PC-3 (cell line): ENCODE measurements around the gene C14orf132. TPM values are rescaled to one million over a fixed set of nuclear protein-coding genes. Genes with fewer than 3 reads are reported as not detected.

Experiments
- ATAC-seq: fragments of 200-7000 bp; cut with Tn5 transposase; 2 replicates; pipeline ENCODE4 v1.9.1; 2020; ENCODE audit warnings: mild to moderate bottlenecking, moderate library complexity
- BruUV-seq: library from RNA; stranded (reverse); fragments of 400-500 nt; replicated peaks from 2 replicates; lab custom pipeline; 2021; lab: Mats Ljungman, UMichigan
- CTCF ChIA-PET: fragments of 300-600 bp; sonication (Branson Sonifier 250); formaldehyde crosslinking; loops from one replicate; lab custom pipeline; 2022; ENCODE audit warnings: antibody characterized with exemption; lab: Charles Lee
- POLR2A ChIA-PET: fragments of 300-600 bp; sonication (Branson Sonifier 250); formaldehyde crosslinking; loops from one replicate; lab custom pipeline; 2022; ENCODE audit warnings: antibody characterized with exemption; ENCODE audit not compliant: unreplicated experiment; lab: Charles Lee
- DNase-seq: peaks from one replicate; pipeline ENCODE4 v3.0.0-alpha.2; 2015
- H2AFZ ChIP-seq: fragments of 300-600 bp; sonication (generic); 2 replicates; pipeline ENCODE4 v1.6.0; 2016; ENCODE audit warnings: antibody characterized with exemption, low read length
- H3F3A ChIP-seq: fragments of 300-600 bp; sonication (generic); one replicate; pipeline ENCODE4 v1.6.0; 2017; ENCODE audit warnings: antibody characterized with exemption, low read length, control low read depth, mild to moderate bottlenecking; ENCODE audit not compliant: unreplicated experiment
- H3K27ac ChIP-seq: fragments of 300-600 bp; sonication (generic); 2 replicates; pipeline ENCODE4 v1.5.1; 2016; ENCODE audit warnings: mild to moderate bottlenecking, low read length
- H3K27me3 ChIP-seq: fragments of 300-600 bp; sonication (generic); 2 replicates; pipeline ENCODE4 v1.6.1; 2016; ENCODE audit warnings: low read length, mixed read lengths
- H3K36me3 ChIP-seq: fragments of 300-600 bp; sonication (generic); 2 replicates; pipeline ENCODE4 v1.6.1; 2016; ENCODE audit warnings: low read depth, mixed run types, low read length, mixed read lengths
- H3K4me1 ChIP-seq: fragments of 300-600 bp; sonication (generic); 2 replicates; pipeline ENCODE4 v1.5.1; 2016; ENCODE audit warnings: low read length; ENCODE audit not compliant: insufficient read depth
- H3K4me2 ChIP-seq: fragments of 300-600 bp; sonication (generic); 2 replicates; pipeline ENCODE4 v1.6.0; 2016; ENCODE audit warnings: low read length
- H3K4me3 ChIP-seq: fragments of 300-600 bp; sonication (generic); 2 replicates; pipeline ENCODE4 v1.5.1; 2016; ENCODE audit warnings: mild to moderate bottlenecking, low read length, mixed read lengths
- H3K79me2 ChIP-seq: fragments of 300-600 bp; sonication (generic); 2 replicates; pipeline ENCODE4 v1.6.1; 2017; ENCODE audit warnings: low read length, mixed read lengths
- H3K9ac ChIP-seq: fragments of 300-600 bp; sonication (generic); 2 replicates; pipeline ENCODE4 v1.6.0; 2016; ENCODE audit warnings: mild to moderate bottlenecking, low read length
- H3K9me2 ChIP-seq: fragments of 300-600 bp; sonication (generic); replicated peaks from 2 replicates; pipeline ENCODE4 v1.6.1; 2016; ENCODE audit warnings: mixed run types, low read length, mixed read lengths
- H3K9me3 ChIP-seq: fragments of 300-600 bp; sonication (generic); 2 replicates; pipeline ENCODE4 v1.6.1; 2016; ENCODE audit warnings: low read length, mixed read lengths
- H4K20me1 ChIP-seq: fragments of 300-600 bp; sonication (generic); 2 replicates; pipeline ENCODE4 v1.6.1; 2016; ENCODE audit warnings: low read length, mixed read lengths
- EZH2 ChIP-seq: fragments of 300-600 bp; sonication (generic); IDR thresholded peaks from one replicate; pipeline ENCODE4 v1.6.1; 2017; ENCODE audit warnings: antibody characterized with exemption, mild to moderate bottlenecking, low read length; ENCODE audit not compliant: unreplicated experiment
- EZH2phosphoT487 ChIP-seq: fragments of 300-600 bp; sonication (generic); IDR thresholded peaks from 2 replicates; pipeline ENCODE4 v1.6.1; 2018; ENCODE audit warnings: mild to moderate bottlenecking, antibody characterized with exemption, low read length, borderline replicate concordance
- intact Hi-C: fragments of 100-400 bp; cut with micrococcal nuclease; formaldehyde crosslinking; loops from 2 replicates; pipeline ENCODE4 v1.9.0; 2023
- total RNA-seq: library from RNA; depleted of rRNA; stranded (reverse); fragments of >200 nt; gene quantifications from 2 replicates; pipeline ENCODE4 v1.2.3, GENCODE V29; 2014
- TF ChIP-seq, protein P1 (sequence below): fragments of 300-600 bp; sonication (generic); conservative IDR thresholded peaks from 2 replicates; pipeline ENCODE4 v1.5.1; 2017; ENCODE audit warnings: antibody characterized with exemption, low read depth, mild to moderate bottlenecking, low read length

C14orf132 gene
- total RNA-seq, 1 experiment from 2014 or later: not detected

DNA sequence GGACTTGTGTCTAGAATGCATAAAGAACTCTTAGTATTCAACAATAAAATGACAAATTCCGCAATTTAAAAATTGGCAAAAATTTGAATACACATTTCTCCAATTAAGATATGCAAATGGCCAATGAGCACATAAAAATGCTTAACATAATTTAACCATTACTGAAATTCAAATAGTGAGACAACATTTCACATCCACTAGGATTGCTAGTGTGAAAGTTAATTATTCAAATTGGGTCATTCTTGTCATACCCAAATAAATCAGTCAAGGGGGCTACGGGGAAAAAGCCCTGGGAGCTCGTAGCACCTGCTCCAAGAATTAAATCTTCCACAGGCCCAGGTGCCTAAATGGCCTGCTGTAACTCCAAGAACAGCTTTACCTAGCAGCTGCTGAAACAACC lies 25.0 kb upstream of the C14orf132 start:
- H3K4me2 ChIP-seq: no peak overlapping the region
- BruUV-seq: no TSS peak
- no peak for ATAC-seq

DNA sequence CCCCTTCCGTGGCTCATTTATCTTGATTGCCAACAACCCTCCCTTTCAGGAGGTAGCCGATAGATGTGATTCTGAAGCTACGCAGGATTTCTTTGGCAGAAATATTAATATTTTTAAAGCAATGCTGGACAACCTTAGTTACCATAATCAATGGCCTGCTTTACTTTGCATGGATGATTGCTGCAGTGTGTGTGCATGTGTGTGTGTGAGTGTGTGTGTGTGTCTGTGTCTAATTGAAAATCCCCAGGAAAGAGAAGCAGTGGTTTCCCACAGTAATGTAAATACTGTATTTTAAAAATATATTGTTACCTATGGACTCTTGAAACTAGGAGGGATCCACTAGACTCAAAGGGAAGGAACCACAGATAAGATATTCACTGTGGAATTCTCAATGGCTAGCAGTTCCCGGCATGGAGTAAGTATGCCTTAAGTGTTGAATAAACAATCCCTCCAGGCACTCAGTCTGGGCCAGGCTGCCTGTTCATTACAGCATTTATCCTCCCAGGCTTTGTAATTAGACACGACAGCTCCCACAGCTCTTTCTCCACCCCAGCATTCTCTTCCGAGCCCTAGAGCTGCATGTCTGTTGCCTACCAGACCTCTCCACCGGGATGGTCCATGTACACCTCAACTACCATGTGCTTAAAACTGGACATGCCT lies 22.5 kb upstream of the C14orf132 start:
- CTCF ChIA-PET: no interaction called here

More for the DNA sequence above, 25.0 kb upstream of the C14orf132 start:
- Histone ChIP-seq H3K4me1 (no peaks in the 10 kb centered on the region), H3K9me3 (no peaks in the 10 kb centered on the region), H3K27ac (no peak overlapping the region), H4K20me1 (no peaks in the 10 kb centered on the region), H3K9me2 (no peaks in the 10 kb centered on the region), H3K79me2 (no peaks in the 10 kb centered on the region), H3F3A (no peaks in the 10 kb centered on the region), H3K4me3 (no peak overlapping the region), H3K27me3 (peaks cover 24% of the 10 kb centered on the region), H3K36me3 (no peaks in the 10 kb centered on the region), H3K9ac (no peak overlapping the region), H2AFZ (no peak overlapping the region)
- ChIA-PET POLR2A (no interaction called here), CTCF (no interaction called here)
- TF ChIP-seq EZH2 (no peak), EZH2phosphoT487 (no peak)
- TF ChIP-seq, protein P1, sequence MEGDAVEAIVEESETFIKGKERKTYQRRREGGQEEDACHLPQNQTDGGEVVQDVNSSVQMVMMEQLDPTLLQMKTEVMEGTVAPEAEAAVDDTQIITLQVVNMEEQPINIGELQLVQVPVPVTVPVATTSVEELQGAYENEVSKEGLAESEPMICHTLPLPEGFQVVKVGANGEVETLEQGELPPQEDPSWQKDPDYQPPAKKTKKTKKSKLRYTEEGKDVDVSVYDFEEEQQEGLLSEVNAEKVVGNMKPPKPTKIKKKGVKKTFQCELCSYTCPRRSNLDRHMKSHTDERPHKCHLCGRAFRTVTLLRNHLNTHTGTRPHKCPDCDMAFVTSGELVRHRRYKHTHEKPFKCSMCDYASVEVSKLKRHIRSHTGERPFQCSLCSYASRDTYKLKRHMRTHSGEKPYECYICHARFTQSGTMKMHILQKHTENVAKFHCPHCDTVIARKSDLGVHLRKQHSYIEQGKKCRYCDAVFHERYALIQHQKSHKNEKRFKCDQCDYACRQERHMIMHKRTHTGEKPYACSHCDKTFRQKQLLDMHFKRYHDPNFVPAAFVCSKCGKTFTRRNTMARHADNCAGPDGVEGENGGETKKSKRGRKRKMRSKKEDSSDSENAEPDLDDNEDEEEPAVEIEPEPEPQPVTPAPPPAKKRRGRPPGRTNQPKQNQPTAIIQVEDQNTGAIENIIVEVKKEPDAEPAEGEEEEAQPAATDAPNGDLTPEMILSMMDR: no peak
- intact Hi-C loops: no loop called here
- DNase-seq: no peak

DNA sequence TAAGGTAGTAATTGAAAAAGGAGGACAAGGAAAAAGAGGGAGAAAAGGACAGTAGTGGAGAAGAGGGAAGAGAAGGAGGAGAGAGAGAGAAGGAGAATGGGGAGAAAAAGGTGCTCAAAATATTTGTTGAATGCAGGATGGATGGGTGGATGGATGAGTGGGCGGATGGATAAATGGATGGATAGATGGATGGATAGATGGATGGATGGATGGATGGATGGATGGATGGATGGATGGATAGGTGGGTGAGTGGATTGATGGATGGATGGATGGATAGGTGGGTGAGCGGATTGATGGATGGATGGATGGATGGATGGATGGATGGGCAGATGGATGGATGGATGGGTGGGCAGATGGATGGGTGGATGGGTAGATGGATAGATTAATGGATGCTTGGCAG lies 21.3 kb upstream of the C14orf132 start:
- Histone ChIP-seq H3K27ac (no peak overlapping the region), H3K4me3 (no peak overlapping the region), H3K9ac (no peak overlapping the region), H3K27me3 (peaks cover 24% of the 10 kb centered on the region), H3F3A (no peaks in the 10 kb centered on the region), H3K79me2 (no peaks in the 10 kb centered on the region), H3K9me2 (no peaks in the 10 kb centered on the region), H3K4me1 (no peaks in the 10 kb centered on the region), H4K20me1 (no peaks in the 10 kb centered on the region), H3K4me2 (no peak overlapping the region), H3K36me3 (no peaks in the 10 kb centered on the region), H3K9me3 (no peaks in the 10 kb centered on the region), H2AFZ (no peak overlapping the region)
- DNase-seq (no peak), ATAC-seq (no peak)
- intact Hi-C loops: no loop called here
- no TSS peak for BruUV-seq
- CTCF ChIA-PET: no interaction called here
- TF ChIP-seq, protein P1: no peak
- TF ChIP-seq EZH2: no peak
- TF ChIP-seq EZH2phosphoT487: no peak
- POLR2A ChIA-PET: interaction anchor here (0.9 kb wide), 1 partner anchor 277 kb away, joined by 10 read pairs; no protein-coding TSS in a partner anchor

More for the DNA sequence above, 22.5 kb upstream of the C14orf132 start:
- no TSS peak for BruUV-seq
- intact Hi-C loops: no loop called here
- POLR2A ChIA-PET: no interaction called here
- DNase-seq (no peak), ATAC-seq (no peak)
- H3K4me2 ChIP-seq: no peak overlapping the region
- H3K36me3 ChIP-seq: no peaks in the 10 kb centered on the region
- H3K9me2 ChIP-seq: no peaks in the 10 kb centered on the region
- H3K27ac ChIP-seq: no peak overlapping the region
- no peak overlapping the region for H3K4me3 ChIP-seq
- no peaks in the 10 kb centered on the region for H3K9me3 ChIP-seq
- no peaks in the 10 kb centered on the region for H3F3A ChIP-seq
- TF ChIP-seq, protein P1: no peak
- no peak for TF ChIP-seq EZH2phosphoT487
- H3K27me3 ChIP-seq: peaks cover 24% of the 10 kb centered on the region
- no peaks in the 10 kb centered on the region for H3K79me2 ChIP-seq
- H3K4me1 ChIP-seq: no peaks in the 10 kb centered on the region
- H4K20me1 ChIP-seq: no peaks in the 10 kb centered on the region
- no peak overlapping the region for H2AFZ ChIP-seq
- H3K9ac ChIP-seq: no peak overlapping the region
